ENCODE measurements around the gene LEKR1.
"Not testable (repeated sequence)": the region's sequence is repeated elsewhere in the genome, so short reads cannot be mapped to it uniquely, and the experiment has no call there.

The LEKR1 gene

DNA sequence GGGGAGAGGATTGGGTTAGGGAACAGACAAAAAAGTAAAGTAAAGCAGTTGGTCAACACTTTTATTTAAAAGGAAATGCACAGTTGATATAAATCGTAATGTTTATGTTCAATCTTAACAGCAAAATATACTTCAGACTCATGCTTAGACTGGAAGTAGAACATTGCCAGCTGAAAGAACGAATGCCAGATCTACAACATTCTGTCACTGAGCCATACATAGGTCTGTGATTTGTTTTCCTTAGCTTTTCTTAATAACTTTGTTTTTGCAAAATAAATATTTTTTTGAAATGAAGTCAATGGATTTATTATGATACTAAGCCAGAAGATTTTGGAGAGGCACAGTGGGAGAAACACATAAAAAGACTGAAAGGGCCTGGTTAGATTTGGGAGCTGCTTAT lies 62.0 kb downstream of the LEKR1 start (continued):
- TF ChIP-seq, protein P1, sequence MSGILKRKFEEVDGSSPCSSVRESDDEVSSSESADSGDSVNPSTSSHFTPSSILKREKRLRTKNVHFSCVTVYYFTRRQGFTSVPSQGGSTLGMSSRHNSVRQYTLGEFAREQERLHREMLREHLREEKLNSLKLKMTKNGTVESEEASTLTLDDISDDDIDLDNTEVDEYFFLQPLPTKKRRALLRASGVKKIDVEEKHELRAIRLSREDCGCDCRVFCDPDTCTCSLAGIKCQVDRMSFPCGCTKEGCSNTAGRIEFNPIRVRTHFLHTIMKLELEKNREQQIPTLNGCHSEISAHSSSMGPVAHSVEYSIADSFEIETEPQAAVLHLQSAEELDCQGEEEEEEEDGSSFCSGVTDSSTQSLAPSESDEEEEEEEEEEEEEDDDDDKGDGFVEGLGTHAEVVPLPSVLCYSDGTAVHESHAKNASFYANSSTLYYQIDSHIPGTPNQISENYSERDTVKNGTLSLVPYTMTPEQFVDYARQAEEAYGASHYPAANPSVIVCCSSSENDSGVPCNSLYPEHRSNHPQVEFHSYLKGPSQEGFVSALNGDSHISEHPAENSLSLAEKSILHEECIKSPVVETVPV (CRISPR knock-in tag; IDR thresholded peaks at IDR 0.05) = no peak
- no peak for TF ChIP-seq ZNF565 (CRISPR knock-in tag; conservative IDR thresholded peaks at IDR 0.05; ENCODE audit: low read depth)
- no peak for TF ChIP-seq ARNTL (CRISPR knock-in tag; IDR thresholded peaks at IDR 0.05; ENCODE audit: borderline replicate concordance, low read depth)
- TF ChIP-seq, protein P2, sequence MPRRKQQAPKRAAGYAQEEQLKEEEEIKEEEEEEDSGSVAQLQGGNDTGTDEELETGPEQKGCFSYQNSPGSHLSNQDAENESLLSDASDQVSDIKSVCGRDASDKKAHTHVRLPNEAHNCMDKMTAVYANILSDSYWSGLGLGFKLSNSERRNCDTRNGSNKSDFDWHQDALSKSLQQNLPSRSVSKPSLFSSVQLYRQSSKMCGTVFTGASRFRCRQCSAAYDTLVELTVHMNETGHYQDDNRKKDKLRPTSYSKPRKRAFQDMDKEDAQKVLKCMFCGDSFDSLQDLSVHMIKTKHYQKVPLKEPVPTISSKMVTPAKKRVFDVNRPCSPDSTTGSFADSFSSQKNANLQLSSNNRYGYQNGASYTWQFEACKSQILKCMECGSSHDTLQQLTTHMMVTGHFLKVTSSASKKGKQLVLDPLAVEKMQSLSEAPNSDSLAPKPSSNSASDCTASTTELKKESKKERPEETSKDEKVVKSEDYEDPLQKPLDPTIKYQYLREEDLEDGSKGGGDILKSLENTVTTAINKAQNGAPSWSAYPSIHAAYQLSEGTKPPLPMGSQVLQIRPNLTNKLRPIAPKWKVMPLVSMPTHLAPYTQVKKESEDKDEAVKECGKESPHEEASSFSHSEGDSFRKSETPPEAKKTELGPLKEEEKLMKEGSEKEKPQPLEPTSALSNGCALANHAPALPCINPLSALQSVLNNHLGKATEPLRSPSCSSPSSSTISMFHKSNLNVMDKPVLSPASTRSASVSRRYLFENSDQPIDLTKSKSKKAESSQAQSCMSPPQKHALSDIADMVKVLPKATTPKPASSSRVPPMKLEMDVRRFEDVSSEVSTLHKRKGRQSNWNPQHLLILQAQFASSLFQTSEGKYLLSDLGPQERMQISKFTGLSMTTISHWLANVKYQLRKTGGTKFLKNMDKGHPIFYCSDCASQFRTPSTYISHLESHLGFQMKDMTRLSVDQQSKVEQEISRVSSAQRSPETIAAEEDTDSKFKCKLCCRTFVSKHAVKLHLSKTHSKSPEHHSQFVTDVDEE (CRISPR knock-in tag; IDR thresholded peaks at IDR 0.05) = no peak
- no peak for TF ChIP-seq ZNF70 (CRISPR knock-in tag; IDR thresholded peaks at IDR 0.05)

DNA sequence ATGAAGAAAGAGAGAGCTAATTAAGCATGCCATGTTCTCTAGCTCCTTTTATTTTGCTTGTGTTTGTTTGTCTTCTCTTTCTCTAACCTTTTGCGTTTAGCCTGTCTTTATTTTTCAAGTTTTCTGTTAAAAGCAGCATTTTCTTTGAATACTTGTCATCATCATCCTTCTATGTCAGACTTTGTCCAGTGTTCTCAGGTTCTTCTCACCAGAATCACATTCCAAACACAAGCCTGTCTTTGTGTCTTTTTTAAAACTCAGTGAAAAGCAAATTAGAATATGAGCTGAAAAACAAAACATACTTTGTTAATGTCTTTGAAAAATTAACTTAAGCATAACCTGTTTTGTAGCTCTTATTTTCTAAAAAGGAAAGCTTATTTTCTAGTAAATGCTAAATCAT lies 62.4 kb downstream of the LEKR1 start:
- TF ChIP-seq CSDC2 (CRISPR knock-in tag; IDR thresholded peaks at IDR 0.05) = no peak
- TF ChIP-seq BACH2 (CRISPR knock-in tag; IDR thresholded peaks at IDR 0.05; ENCODE audit: borderline replicate concordance) = no peak
- TF ChIP-seq GLIS3 (CRISPR knock-in tag; IDR thresholded peaks at IDR 0.05) = no peak
- no peak for TF ChIP-seq OSR1 (CRISPR knock-in tag; IDR thresholded peaks at IDR 0.05)

DNA sequence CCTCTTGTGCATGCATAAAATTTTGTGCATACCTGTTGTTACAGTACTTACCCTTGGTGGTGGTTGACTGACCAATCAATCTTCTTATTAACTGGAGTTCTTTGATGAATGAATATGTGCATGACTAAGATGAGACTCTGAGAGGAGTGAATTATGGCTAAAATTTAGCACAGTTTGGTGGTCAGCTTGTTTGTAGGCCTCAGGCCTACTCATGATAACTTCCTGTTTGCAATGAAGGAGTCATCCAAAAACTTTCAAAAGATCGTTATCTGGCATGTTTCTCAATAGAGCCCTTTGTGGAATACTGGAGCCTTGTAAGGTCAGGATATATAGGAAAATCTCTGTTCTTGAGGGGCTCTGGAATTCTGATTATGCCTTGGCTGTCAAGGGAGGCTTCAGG lies 66.5 kb downstream of the LEKR1 start:
- no peak for TF ChIP-seq TOX (CRISPR knock-in tag; IDR thresholded peaks at IDR 0.05; ENCODE audit: borderline replicate concordance)
- TF ChIP-seq, protein P3, sequence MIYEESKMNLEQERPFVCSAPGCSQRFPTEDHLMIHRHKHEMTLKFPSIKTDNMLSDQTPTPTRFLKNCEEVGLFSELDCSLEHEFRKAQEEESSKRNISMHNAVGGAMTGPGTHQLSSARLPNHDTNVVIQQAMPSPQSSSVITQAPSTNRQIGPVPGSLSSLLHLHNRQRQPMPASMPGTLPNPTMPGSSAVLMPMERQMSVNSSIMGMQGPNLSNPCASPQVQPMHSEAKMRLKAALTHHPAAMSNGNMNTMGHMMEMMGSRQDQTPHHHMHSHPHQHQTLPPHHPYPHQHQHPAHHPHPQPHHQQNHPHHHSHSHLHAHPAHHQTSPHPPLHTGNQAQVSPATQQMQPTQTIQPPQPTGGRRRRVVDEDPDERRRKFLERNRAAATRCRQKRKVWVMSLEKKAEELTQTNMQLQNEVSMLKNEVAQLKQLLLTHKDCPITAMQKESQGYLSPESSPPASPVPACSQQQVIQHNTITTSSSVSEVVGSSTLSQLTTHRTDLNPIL (CRISPR knock-in tag; IDR thresholded peaks at IDR 0.05; ENCODE audit: low read depth) = no peak
- TF ChIP-seq, protein P4, sequence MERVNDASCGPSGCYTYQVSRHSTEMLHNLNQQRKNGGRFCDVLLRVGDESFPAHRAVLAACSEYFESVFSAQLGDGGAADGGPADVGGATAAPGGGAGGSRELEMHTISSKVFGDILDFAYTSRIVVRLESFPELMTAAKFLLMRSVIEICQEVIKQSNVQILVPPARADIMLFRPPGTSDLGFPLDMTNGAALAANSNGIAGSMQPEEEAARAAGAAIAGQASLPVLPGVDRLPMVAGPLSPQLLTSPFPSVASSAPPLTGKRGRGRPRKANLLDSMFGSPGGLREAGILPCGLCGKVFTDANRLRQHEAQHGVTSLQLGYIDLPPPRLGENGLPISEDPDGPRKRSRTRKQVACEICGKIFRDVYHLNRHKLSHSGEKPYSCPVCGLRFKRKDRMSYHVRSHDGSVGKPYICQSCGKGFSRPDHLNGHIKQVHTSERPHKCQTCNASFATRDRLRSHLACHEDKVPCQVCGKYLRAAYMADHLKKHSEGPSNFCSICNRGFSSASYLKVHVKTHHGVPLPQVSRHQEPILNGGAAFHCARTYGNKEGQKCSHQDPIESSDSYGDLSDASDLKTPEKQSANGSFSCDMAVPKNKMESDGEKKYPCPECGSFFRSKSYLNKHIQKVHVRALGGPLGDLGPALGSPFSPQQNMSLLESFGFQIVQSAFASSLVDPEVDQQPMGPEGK (CRISPR knock-in tag; IDR thresholded peaks at IDR 0.05; ENCODE audit: borderline replicate concordance) = no peak
- no peak for TF ChIP-seq BACH2 (CRISPR knock-in tag; IDR thresholded peaks at IDR 0.05; ENCODE audit: borderline replicate concordance)
- TF ChIP-seq, protein P2 (CRISPR knock-in tag; IDR thresholded peaks at IDR 0.05) = no peak
- no peak for TF ChIP-seq ZNF70 (CRISPR knock-in tag; IDR thresholded peaks at IDR 0.05)
- TF ChIP-seq, protein P1 (CRISPR knock-in tag; IDR thresholded peaks at IDR 0.05) = no peak
- TF ChIP-seq ZNF565 (CRISPR knock-in tag; conservative IDR thresholded peaks at IDR 0.05; ENCODE audit: low read depth) = no peak
- TF ChIP-seq PPARA (CRISPR knock-in tag; IDR thresholded peaks at IDR 0.05; ENCODE audit: borderline replicate concordance) = no peak
- no peak for TF ChIP-seq GLIS3 (CRISPR knock-in tag; IDR thresholded peaks at IDR 0.05)
- TF ChIP-seq OSR1 (CRISPR knock-in tag; IDR thresholded peaks at IDR 0.05) = no peak
- no peak for TF ChIP-seq TCF4 (CRISPR knock-in tag; IDR thresholded peaks at IDR 0.05; ENCODE audit: borderline replicate concordance)
- no peak for TF ChIP-seq CSDC2 (CRISPR knock-in tag; IDR thresholded peaks at IDR 0.05)
- no peak for TF ChIP-seq ESRRG (CRISPR knock-in tag; IDR thresholded peaks at IDR 0.05)
- no peak for TF ChIP-seq RARB (CRISPR knock-in tag; IDR thresholded peaks at IDR 0.05)
- no peak for TF ChIP-seq ISL1 (CRISPR knock-in tag; IDR thresholded peaks at IDR 0.05)
- TF ChIP-seq, protein P5, sequence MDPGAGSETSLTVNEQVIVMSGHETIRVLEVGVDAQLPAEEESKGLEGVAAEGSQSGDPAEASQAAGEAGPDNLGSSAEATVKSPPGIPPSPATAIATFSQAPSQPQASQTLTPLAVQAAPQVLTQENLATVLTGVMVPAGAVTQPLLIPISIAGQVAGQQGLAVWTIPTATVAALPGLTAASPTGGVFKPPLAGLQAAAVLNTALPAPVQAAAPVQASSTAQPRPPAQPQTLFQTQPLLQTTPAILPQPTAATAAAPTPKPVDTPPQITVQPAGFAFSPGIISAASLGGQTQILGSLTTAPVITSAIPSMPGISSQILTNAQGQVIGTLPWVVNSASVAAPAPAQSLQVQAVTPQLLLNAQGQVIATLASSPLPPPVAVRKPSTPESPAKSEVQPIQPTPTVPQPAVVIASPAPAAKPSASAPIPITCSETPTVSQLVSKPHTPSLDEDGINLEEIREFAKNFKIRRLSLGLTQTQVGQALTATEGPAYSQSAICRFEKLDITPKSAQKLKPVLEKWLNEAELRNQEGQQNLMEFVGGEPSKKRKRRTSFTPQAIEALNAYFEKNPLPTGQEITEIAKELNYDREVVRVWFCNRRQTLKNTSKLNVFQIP (CRISPR knock-in tag; IDR thresholded peaks at IDR 0.05; ENCODE audit: borderline replicate concordance, low read depth) = no peak
- no peak for ATAC-seq

More for the DNA sequence above, 62.4 kb downstream of the LEKR1 start:
- ATAC-seq = no peak

DNA sequence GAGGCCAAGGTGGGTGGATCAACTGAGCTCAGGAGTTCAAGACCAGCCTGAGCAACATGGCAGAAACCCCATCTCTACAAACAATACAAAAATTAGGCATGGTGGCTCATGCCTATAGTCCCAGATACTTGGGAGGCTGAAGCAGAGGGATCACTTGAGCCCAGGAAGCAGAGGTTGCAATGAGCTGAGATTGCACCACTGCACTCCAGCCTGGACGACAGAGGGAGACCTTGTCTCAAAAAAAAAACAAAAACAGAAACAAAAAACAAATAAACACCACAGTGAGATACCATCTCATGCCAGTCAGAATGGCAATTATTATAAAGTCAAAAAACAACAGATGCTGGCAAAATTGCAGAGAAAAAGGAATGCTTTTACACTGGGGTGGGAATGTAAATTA lies 69.2 kb downstream of the LEKR1 start:
- ATAC-seq = not testable (repeated sequence)

DNA sequence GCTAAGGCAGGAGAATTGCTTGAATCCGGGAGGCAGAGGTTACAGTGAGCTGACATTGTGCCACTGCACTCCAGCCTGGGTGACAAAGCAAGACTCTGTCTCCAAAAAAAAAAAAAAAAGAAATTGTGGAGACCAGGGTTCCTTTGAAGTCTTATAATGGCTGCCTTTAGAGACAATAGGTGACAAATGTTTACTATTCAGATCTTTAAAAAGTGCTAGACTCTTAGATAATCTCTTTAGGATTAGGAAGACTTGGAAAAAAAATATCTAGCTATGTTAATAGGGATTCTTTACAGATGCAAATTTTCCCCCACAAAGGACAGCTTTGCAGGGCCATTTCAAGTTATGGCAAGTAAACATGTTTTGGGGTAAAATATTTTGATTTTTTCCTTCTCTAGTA lies 71.7 kb downstream of the LEKR1 start:
- not testable (repeated sequence) for ATAC-seq
